ENCODE measurements around the gene RGS14.
"Not testable (repeated sequence)": the region's sequence is repeated elsewhere in the genome, so short reads cannot be mapped to it uniquely, and the experiment has no call there.

Gene RGS14

DNA sequence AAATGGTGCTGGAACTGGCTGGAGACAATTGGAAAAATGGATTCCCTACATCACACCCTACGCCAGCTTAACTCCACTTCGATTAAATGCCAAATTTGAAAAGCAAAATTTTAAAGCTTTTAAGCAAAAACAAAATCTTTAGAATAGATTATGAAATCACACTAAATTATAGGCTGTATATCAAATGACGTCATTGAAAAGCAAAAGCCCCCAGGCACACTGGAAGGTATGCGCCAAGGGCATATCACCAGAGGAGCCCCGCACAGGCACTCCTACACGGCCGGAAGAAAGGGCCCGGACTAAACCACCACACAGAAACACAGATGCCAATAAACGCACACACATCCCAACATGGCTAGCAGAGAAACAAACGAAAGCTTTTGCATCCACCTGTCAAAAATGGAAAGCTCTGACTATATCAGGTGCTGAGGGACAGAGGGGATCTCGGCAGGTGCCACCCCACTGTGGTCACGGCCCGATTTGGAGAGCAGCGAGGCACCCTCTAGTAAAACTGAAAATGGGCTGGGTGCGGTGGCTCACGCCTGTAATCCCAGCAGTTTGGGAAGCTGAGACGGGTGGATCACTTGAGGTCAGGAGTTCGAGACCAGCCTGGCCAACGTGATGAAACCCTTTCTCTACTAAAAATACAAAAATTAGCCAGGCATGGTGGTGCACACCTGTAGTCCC, 29.0 kb upstream of the RGS14 start:
- no peak for DNase-seq (ENCODE audit: low spot score)

DNA sequence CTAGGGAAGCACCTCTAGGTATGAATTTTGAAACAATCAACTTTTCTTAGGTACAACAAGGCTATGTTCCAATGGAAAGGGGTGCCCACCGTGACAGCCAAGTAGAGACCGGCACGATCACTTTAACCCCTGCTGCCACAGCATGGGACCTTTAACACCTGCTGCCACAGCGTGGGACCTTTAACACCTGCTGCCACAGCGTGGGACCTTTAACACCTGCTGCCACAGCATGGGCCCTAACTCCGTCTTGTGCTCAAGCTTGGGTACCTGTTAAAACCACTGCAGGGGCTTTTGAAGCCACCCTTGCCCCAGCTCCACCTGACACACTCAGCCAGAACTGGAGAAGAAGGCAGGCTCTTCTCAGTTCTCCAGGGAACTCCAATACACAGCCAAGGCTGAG, 27.8 kb upstream of the RGS14 start:
- no peak for DNase-seq (ENCODE audit: low spot score)

DNA sequence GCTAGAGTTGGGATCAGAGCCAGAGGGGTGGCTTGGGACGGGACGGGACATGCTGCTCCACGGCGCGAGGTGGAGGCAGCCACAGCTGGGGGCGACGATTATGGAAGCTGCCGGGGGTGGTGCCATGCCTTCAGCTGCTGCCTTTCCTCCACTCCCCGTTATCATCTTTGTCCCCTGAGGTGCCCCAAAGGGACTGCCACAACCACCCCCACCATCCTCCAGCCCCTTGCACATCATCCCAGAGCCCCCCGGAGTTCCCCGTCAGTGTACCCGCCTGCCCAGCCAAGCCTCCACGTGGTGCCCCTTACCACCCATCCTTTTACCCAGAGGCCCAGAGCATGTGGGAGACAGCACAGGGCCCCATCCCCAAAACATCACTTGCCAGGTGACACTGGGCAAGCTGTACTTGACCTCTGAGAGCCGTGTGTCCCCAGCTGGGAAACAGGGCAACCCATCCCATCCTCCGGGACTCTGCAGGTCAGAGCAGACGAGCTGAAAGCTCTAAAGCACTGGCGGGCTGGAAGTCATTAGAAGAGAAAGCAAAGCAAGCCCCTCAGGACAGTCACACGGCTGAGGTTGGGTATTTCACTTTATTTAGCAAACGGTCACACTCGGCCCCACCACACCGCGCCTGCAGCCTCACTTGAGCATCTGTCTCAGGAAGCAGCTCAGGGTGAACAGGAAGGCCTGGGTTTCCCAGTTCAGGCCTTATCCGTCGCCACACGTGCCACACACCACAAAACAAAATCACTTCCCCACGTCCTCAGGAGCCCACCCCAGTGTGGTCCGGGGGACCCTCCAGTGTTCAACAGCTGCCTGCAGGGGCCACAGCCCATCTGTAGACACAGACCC, 26.5 kb upstream of the RGS14 start:
- DNase-seq (ENCODE audit: low spot score): no peak

DNA sequence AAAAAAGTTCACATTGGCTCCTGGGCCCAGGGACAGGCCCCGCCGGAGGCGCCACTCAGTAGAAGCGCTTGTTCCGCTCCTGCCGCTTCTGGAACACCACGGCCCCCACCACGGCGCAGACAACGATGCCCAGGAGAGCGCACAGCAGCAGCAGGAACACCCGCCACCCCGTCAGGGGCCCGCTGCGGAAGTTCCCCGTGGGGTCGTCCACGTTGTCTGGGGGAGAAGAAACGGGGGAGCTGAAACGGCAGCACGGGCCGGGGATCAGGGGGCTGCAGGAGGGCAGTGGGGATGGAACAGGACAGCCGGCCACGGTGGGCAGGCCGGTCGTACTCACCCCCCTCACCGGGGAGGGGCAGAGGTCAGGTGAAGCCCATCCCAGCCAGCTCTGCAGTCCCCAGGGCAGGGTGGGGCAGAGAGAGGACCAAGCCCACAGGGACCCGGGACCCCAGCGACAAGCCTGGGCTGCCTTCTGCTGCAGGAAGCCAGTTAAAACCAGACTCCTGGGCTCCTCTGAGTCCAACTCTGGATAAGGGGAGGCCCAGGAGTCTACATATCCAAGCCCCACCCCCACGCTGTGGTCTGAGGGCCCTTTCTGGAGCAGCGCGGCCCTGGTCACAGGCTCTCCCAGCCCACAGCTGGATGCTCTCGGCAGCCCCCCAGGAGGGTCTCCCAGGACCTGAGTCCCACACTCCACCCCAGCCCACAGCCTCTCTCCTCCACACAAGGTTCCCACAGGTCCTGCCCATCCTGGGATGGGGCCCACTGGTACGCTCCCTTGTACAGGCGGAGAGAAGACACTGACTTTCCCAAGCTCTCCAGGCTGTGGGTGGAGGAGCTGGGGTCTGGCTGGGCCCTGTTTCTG, 25.5 kb upstream of the RGS14 start:
- no peak for DNase-seq (ENCODE audit: low spot score)

DNA sequence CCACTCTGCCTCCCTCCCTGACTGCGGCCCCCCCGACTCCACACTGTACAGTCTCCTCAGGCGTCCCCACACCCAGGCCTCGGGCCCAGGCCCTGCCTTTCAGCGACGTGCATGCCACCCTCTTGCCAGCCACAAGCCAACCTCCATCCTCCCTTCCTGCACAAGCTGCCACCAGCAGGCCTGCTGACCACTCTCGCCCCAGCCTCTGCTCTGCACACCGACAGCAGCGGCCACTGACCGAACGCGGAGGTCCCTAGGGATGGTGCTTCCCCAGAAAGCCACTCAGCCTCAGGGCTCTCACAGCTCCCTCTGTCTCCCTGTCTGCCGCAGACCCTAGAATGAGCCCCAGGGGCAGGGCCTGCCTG, 24.8 kb upstream of the RGS14 start:
- DNase-seq (ENCODE audit: low spot score): no peak

DNA sequence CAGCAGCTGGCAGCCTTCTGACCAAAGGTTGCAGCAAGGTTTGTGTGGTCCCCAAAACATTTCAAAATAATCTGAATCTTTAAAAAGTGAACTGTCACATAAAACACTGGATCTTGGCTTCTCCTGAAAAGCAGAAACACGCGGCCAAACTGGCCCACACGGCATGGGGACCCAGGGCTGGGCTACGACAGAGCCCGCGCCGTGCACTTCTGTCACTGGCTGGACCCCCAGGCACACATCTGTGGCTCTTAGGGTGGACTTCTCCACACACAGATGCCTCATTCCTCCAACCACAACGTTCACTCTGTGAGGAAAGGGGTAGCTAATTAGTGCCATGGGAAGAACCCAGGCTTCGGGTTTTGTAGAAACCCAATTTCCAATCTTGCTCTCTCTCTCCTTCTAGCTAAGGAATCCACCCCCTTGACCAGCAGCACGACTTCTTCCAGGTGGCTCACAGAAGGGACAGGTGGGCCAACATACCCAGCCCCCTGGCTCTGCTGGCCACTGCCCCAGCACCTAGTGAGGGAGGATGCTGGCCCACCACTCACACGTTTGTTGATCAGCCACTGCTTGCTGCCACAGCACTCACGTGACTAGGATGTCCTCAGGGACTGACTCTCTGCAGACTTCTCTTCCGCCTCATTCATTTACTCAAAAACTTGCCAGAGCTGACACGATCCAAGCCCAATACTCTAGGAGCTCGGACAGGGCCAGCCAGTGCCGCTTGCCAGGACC, 24.1 kb upstream of the RGS14 start:
- no peak for DNase-seq (ENCODE audit: low spot score)

DNA sequence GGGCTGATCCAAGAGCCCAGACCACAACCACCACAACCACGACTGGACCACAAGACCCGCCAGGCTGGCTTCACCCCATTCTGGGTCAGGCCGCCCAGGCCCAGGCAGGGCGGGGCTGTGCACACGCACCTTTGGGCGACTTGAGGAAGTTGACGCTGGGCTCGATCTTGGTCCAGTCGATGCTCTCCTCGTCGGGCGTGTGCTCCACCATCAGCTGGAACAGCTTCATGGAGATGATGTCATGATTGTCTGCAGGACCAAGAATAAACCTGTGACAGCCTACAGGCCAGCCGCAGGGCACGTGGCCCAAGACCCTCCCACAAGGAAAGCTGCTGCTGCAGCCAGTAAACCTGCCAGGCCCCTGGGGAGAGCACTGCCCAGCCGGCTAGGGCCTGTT, 23.6 kb upstream of the RGS14 start:
- DNase-seq (ENCODE audit: low spot score): no peak

DNA sequence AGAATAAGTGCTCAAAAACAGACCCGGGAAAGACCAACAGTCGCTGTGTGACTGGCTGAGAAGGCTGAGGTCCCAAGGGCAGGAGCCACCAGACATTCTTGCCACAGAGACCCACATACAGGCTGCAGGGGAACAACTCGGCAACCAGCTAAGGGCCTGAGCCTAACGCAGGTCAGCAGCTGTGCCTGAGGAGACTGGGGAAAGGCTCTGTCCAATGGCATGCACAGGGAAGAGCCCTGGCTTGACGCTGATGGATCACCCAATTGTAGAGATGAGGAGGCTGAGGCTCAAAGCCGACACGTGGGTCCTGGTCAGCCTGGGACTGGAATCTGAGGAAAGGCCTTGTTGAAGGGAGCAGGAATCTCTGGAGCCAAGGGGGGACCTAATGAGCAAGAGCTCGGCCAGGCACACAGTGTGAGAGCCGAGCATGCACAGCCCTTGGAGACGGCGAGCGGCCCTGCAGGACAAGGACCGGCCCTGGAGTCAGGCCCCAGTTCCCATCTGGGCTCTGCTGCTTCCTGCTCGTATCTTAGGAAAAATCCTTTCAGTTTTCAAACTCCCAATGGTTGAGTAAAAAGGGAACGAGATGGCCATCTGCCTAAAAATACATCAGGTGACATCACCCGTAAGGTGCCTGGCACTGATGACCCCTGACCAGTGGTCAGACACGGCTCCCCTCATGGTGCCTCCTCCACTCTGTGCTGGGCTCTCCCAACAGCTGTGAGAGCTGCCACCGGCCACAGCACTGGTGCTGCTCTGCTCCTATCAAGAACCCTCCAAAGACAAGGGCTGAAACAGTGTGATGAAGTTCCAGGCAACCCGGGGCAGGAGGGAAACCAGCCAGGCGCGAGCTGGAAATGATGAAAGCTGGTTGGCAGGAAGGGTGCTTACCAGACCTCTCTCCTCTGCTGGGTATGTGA, 22.7 kb upstream of the RGS14 start:
- DNase-seq (ENCODE audit: low spot score): no peak

DNA sequence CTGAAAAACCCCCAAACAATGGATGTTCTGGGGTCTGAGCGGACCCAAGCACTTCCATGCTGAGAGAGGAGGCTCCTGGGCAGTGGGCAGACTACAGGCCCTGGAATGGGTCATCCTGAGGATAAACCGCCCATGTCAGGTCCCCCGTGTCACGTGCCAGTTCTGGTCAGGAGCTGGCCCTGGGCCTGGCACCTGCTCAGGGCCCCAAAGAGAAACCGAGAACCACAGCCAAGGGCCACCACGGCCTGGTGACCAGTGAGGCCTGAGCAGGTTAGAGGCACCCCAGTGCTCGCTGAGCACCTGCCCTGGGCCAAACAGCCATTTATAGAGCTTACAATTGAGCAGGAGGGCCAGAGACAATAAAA, 22.0 kb upstream of the RGS14 start:
- DNase-seq (ENCODE audit: low spot score): no peak

DNA sequence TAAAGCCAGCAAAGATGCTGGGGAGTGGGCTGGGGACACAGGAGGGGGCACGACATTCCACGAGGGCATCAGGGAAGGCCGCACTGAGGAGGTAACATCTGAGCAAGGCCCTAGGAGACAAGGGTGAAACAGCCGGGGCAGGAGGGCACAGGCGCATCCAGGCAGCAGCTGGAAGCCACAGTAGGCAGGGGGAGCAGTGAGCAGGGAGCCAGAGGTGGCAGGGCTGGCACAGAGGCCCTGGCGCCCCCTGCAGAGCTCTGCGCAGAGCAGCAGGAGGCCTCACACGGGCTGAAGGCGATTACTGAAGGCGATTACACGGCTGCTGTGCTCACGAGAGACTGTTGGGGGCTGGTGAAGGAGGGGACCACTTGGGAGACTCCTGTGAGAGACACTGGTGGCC, 21.6 kb upstream of the RGS14 start:
- DNase-seq (ENCODE audit: low spot score): no peak

DNA sequence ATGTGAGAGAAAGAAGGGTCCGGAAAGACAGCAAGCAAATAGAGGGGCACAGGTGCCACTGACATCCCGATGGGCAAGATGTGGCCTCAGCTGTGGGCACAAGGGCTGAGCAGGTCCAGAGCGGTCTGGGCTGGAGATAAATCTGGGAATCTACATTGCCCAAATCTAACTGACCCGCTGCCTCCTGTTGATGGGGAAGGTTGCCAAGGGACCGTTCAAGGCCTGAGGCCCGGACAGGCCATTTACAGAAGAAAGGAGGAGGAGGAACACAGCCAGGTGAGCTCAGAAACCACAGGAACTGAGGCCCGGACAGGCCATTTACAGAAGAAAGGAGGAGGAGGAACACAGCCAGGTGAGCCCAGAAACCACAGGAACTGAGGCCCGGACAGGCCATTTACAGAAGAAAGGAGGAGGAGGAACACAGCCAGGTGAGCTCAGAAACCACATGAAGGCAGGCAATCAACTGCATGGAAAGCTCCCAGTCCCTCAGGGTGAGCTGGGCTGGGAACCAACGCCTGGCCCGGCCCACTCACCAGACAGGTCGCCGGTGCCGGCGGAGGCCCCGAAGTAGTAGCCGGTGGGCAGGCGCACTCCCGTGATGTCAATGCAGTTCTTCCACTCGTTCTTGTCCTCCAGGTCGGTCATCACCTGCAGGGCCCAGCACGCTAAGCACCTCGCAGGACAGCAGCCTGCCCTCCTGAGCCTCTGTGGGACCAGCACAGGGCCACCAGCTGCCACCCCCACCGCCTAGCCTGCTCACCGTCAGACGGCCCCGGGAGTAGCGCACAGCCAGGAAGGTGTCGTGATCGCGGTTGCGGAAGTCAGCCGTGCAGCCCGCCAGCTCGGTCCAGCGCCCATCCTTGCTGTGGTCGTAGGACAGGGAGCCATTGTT, 20.9 kb upstream of the RGS14 start:
- no peak for DNase-seq (ENCODE audit: low spot score)

DNA sequence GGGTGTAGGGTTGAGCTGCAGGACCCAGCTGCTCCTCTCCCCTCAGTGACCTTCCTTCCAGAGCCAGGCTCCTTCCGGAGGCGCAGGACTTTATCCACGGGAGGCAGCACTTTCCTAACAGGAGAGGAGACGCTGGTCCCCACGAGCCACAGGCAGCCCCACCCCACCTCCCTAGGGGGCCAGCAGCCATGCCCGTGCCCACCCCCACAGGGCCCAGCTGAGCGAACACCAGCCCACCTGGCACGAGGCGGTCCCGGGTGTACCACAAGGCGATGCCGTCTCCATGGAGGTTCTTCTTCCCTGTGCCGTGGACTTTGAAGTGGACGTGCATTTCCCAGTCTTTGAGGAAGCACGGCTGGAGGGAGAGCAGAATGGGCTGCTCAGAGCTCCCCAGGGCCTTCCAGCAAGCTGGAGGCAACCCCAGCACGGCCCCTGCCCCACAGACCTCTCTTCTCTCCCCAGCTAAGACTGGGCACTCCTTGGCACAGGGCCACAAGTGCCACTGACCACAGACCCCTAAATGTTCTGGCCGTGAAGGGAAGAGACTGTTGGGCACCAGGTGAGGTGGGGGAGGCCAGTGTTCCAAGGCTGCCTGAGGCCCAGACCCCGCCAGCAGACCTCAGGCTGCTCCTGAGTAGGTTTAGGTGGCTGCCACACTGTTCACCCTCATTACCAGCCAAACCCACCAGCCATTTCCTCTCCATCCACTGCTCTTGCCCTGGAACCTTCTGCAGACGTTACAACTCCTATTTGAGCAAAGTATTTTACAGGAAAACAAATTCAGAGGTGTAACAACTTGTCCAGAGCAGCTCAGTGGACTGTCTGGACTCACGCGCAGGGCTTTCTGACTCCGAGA, 19.2 kb upstream of the RGS14 start:
- DNase-seq (ENCODE audit: low spot score): no peak

DNA sequence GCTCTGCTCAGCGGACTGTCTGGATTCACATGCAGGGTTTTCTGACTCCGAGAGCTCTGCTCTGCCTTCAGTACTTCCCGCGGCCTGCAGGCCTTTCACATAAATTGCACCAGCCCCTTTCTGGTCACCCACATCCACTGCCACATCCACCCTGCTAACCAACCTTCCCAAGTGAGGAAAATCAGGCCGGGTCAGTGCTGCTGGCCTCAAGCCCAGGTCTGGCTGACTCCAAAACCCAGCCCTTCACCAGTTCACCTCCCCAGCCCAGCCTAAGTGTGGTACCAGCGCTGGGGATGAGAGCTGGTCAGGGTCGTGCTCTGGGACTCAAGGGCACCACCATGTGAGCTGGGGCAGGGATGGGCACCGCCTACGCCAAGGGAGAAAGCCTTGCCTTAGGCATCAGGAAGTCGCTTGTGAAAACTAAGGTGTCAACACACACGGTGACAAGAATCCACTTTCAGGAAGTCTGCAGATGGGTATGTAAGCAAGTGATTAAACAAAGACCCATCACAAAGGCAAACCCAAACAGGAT, 18.6 kb upstream of the RGS14 start:
- DNase-seq (ENCODE audit: low spot score): no peak

DNA sequence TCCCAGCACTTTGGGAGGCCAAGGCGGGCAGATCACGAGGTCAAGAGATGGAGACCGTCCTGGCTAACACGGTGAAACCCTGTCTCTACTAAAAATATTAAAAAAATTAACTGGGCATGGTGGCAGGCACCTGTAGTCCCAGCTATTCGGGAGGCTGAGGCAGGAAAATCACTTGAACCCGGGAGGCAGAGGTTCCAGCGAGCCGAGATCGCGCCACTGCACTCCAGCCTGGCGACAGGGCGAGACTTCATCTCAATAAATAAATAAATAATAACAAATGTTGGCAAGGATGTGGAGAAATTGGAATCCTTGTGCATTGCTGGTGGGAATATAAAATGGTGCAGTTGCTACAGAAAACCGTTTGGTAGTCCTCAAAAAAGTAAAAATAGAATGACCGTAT, 14.7 kb upstream of the RGS14 start:
- not testable (repeated sequence) for DNase-seq (ENCODE audit: low spot score)

DNA sequence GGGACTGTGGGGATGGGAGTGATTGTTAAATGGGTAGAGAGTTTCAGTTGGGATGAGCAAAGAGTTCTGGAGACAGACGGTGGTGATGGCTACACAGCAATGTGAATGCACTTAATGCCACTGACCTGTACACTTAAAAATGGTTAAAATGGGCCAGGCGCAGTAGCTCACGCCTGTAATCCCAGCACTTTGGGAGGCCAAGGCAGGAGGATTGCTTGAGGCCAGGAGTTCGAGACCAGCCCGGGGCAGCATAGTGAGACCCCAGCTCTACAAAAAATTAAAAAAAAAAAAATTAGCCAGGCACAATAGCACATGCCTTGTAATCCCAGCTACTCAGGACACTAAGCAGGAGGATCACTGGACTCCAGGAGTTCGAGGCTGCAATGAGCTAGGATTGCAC, 13.9 kb upstream of the RGS14 start:
- no peak for DNase-seq (ENCODE audit: low spot score)

DNA sequence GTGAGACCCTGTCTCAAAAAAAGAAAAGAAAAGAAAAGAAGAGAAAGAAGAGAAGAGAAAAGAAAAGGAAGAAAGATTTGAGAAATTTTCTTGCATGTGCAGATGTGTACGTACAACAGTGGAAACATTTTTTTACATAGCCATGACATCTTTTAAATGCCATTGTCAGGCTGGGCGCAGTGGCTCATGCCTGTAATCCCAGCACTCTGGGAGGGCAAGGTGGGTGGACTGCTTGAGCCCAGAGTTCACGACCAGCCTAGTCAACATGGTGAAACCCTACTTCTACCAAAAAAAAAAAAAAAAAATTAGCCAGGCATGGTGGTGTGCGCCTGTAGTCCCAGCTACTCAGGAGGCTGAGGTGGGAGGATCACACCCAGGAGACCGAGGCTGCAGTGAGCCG, 12.8 kb upstream of the RGS14 start:
- no peak for DNase-seq (ENCODE audit: low spot score)

DNA sequence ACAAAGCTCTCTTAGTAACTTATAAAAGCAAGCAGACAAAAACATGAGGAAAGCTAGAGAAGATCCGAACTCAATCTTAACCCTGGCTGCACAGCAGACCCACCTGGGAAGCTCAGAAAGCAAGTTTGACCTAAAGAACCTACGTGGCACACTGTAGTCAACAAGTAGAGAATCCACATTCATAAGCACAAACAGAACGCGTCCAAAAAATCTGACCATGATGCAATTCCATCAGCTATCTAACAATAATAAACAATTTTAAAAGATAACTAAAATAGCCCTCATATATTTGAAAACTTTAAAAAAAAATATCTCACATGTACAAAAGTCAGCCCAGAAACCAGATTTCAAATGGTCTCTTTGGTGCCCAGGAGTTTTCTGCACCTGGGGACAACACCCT, 10.9 kb upstream of the RGS14 start:
- no peak for DNase-seq (ENCODE audit: low spot score)

DNA sequence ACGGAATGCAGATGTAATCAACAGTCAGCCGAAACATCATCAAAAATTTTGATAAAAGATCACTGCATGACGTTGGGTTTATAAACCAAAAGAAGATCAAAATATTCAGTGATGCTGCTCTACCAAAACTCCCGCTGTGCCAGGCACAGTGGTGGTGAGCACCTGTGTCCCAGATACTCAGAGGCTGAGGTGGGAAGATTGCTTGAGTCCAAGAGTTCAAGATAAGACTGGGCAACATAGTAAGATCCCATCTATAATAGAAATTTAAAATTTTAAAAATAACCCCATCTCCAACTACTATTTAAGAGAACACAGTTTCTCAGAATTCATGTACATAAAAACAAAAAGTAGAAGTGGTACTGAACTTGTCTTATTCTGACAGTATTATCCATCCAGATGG, 10.0 kb upstream of the RGS14 start:
- DNase-seq (ENCODE audit: low spot score): no peak

DNA sequence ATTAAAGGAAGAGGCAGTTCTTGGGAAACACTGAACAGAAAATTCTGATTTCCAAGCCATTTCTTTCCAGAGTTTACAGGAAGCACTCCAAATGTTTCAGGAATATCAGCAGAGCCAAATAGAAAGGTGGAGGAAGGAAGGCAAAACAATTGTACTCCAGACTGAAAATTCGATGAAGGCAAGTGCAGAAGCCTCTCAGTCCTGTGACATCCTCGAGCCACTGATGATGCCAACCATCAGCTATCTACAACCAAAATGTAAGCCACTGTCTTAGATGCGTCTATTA, 8.4 kb upstream of the RGS14 start:
- no peak for DNase-seq (ENCODE audit: low spot score)

Measured in Ammon's horn (tissue), 1 donor.